Neural cell (in vitro differentiated cells): ENCODE results near the gene KCNIP3. TPM values are rescaled to one million over a fixed set of nuclear protein-coding genes. Genes with fewer than 3 reads are reported as not detected.

Source experiments
- H2AFZ ChIP-seq: fragments of 200-600, 300-800 bp; sonication (generic), shearing (Covaris generic); 2 replicates; pipeline ENCODE4 v1.6.0; 2014; ENCODE audit warnings: low read depth, mild to moderate bottlenecking, antibody characterized with exemption, low read length, moderate library complexity
- H3F3A ChIP-seq: fragments of 200-600 bp; shearing (Covaris generic); 2 replicates; pipeline ENCODE4 v1.6.1; 2016; ENCODE audit warnings: mild to moderate bottlenecking, moderate library complexity, mixed read lengths, antibody characterized with exemption, low read length; ENCODE audit not compliant: insufficient read depth, poor library complexity, severe bottlenecking
- H3K27ac ChIP-seq: fragments of 200-600, 300-800 bp; sonication (generic), shearing (Covaris generic); 2 replicates; pipeline ENCODE4 v1.5.1; 2014; ENCODE audit warnings: mild to moderate bottlenecking, low read length, moderate library complexity
- H3K27me3 ChIP-seq: fragments of 300-800, 200-600 bp; sonication (generic), shearing (Covaris generic); 2 replicates; pipeline ENCODE4 v1.6.0; 2014; ENCODE audit warnings: mild to moderate bottlenecking, low read depth, low read length, moderate library complexity; ENCODE audit not compliant: insufficient read depth
- H3K36me3 ChIP-seq: fragments of 300-800, 200-600 bp; sonication (generic), shearing (Covaris generic); 2 replicates; pipeline ENCODE4 v1.5.1; 2014; ENCODE audit warnings: mild to moderate bottlenecking, antibody characterized with exemption, low read length, moderate library complexity; ENCODE audit not compliant: insufficient read depth
- H3K4me2 ChIP-seq: fragments of 300-800, 200-600 bp; sonication (generic), shearing (Covaris generic); 2 replicates; pipeline ENCODE4 v1.6.0; 2014; ENCODE audit warnings: mild to moderate bottlenecking, low read length
- H3K4me3 ChIP-seq: fragments of 300-800, 200-600 bp; sonication (generic), shearing (Covaris generic); 2 replicates; pipeline ENCODE4 v1.5.1; 2014; ENCODE audit warnings: mild to moderate bottlenecking, low read length, moderate library complexity
- H3K79me2 ChIP-seq: fragments of 200-600 bp; shearing (Covaris generic); replicated peaks from 2 replicates; pipeline ENCODE4 v1.6.0; 2014; ENCODE audit warnings: mild to moderate bottlenecking, low read length, moderate library complexity; ENCODE audit not compliant: insufficient read depth
- H3K9ac ChIP-seq: fragments of 300-800, 200-600 bp; sonication (generic), shearing (Covaris generic); 2 replicates; pipeline ENCODE4 v1.6.1; 2016; ENCODE audit warnings: mild to moderate bottlenecking, low read length, mixed read lengths
- H3K9me2 ChIP-seq: fragments of 200-600 bp; shearing (Covaris generic); 2 replicates; pipeline ENCODE4 v1.6.1; 2016; ENCODE audit warnings: mild to moderate bottlenecking, low read length, mixed read lengths; ENCODE audit not compliant: insufficient read depth
- H3K9me3 ChIP-seq: fragments of 200-600, 300-800 bp; sonication (generic), shearing (Covaris generic); 2 replicates; pipeline ENCODE4 v1.6.1; 2016; ENCODE audit warnings: mild to moderate bottlenecking, mixed run types, low read length, moderate library complexity, mixed read lengths
- H4K20me1 ChIP-seq: fragments of 200-600 bp; shearing (Covaris generic); 2 replicates; pipeline ENCODE4 v1.6.1; 2016; ENCODE audit warnings: mild to moderate bottlenecking, mixed run types; ENCODE audit not compliant: insufficient read depth
- EP300 ChIP-seq: fragments of 450-650 bp; conservative IDR thresholded peaks from 2 replicates; pipeline ENCODE4 v1.6.1; 2014; ENCODE audit warnings: antibody characterized with exemption, mild to moderate bottlenecking, moderate library complexity; ENCODE audit not compliant: poor library complexity, severe bottlenecking
- EZH2 ChIP-seq: fragments of 200-600, 300-800 bp; shearing (Covaris generic), sonication (generic); IDR thresholded peaks from 2 replicates; pipeline ENCODE4 v1.6.1; 2014; ENCODE audit warnings: antibody characterized with exemption, low read length, borderline replicate concordance, mild to moderate bottlenecking; ENCODE audit not compliant: insufficient read depth, poor library complexity, severe bottlenecking
- MXI1 ChIP-seq: fragments of 450-650 bp; conservative IDR thresholded peaks from 2 replicates; pipeline ENCODE4 v1.6.1; 2014; ENCODE audit warnings: antibody characterized with exemption, mild to moderate bottlenecking; ENCODE audit not compliant: poor library complexity, severe bottlenecking
- POLR2AphosphoS5 ChIP-seq: IDR thresholded peaks from 2 replicates; pipeline ENCODE4 v1.6.1; 2012
- RAD21 ChIP-seq: fragments of 450-650 bp; conservative IDR thresholded peaks from 2 replicates; pipeline ENCODE4 v1.6.1; 2014; ENCODE audit warnings: antibody characterized with exemption, mild to moderate bottlenecking, moderate library complexity
- SMC3 ChIP-seq: fragments of 450-650 bp; conservative IDR thresholded peaks from 2 replicates; pipeline ENCODE4 v1.6.1; 2014; ENCODE audit warnings: antibody characterized with exemption, mild to moderate bottlenecking, moderate library complexity; ENCODE audit not compliant: poor library complexity
- TAF1 ChIP-seq: IDR thresholded peaks from 2 replicates; pipeline ENCODE4 v1.6.1; 2012; ENCODE audit warnings: low read depth
- polyA plus RNA-seq: library from polyadenylated mRNA; depleted of rRNA; stranded (reverse); fragments of >200 nt; gene quantifications from 2 replicates; pipeline ENCODE4 v1.2.3, GENCODE V29; 2014
- TF ChIP-seq, protein P1 (sequence below): IDR thresholded peaks from 2 replicates; pipeline ENCODE4 v1.6.1; 2012; ENCODE audit warnings: borderline replicate concordance
- TF ChIP-seq, protein P2 (sequence below): fragments of 450-650 bp; IDR thresholded peaks from 2 replicates; pipeline ENCODE4 v1.5.1; 2014; ENCODE audit warnings: antibody characterized with exemption, mild to moderate bottlenecking, moderate library complexity; ENCODE audit not compliant: poor library complexity, severe bottlenecking

KCNIP3 gene
- polyA plus RNA-seq, 1 donor from 2014 or later = not detected

DNA sequence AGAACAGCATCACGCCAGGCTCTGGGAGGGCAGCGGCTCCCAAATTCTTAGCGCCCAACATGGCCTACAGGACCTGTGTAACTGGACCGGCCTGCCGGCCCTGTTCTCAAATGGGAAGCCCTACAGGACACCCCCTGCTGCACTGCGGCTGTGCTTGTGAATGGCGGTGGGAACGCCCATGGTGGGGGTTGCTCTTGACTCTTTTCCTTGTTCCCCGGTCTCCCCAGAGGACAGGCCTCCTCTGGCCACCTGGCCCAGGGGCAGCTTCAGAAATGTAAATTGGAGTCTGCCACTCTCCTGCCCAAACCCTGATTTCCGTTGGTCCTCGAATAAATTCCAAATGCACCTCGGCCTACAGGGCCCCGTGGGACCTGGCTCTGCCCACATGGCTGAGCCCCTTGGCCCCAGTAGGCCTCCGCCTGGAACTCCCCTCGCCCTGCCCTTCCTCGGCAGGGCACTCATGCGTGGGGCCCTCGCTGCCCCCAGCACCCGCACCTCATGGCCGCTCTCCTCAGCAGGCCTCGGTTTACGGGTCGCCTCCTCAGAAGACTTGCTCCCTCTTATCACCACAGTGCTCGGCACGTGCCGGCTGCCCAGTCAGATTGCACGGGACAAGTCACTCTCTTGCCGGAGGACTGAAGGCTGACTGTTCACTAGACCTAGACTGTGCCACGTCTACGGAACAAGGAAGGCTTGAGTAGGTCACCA is 29.4 kb downstream of the KCNIP3 start:
- no peak for TF ChIP-seq EP300
- TF ChIP-seq RAD21 = no peak
- TF ChIP-seq TAF1 = no peak
- no peak for TF ChIP-seq MXI1
- TF ChIP-seq, protein P1, sequence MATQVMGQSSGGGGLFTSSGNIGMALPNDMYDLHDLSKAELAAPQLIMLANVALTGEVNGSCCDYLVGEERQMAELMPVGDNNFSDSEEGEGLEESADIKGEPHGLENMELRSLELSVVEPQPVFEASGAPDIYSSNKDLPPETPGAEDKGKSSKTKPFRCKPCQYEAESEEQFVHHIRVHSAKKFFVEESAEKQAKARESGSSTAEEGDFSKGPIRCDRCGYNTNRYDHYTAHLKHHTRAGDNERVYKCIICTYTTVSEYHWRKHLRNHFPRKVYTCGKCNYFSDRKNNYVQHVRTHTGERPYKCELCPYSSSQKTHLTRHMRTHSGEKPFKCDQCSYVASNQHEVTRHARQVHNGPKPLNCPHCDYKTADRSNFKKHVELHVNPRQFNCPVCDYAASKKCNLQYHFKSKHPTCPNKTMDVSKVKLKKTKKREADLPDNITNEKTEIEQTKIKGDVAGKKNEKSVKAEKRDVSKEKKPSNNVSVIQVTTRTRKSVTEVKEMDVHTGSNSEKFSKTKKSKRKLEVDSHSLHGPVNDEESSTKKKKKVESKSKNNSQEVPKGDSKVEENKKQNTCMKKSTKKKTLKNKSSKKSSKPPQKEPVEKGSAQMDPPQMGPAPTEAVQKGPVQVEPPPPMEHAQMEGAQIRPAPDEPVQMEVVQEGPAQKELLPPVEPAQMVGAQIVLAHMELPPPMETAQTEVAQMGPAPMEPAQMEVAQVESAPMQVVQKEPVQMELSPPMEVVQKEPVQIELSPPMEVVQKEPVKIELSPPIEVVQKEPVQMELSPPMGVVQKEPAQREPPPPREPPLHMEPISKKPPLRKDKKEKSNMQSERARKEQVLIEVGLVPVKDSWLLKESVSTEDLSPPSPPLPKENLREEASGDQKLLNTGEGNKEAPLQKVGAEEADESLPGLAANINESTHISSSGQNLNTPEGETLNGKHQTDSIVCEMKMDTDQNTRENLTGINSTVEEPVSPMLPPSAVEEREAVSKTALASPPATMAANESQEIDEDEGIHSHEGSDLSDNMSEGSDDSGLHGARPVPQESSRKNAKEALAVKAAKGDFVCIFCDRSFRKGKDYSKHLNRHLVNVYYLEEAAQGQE = no peak
- no peak for TF ChIP-seq EZH2
- TF ChIP-seq SMC3 = no peak
- TF ChIP-seq, protein P2, sequence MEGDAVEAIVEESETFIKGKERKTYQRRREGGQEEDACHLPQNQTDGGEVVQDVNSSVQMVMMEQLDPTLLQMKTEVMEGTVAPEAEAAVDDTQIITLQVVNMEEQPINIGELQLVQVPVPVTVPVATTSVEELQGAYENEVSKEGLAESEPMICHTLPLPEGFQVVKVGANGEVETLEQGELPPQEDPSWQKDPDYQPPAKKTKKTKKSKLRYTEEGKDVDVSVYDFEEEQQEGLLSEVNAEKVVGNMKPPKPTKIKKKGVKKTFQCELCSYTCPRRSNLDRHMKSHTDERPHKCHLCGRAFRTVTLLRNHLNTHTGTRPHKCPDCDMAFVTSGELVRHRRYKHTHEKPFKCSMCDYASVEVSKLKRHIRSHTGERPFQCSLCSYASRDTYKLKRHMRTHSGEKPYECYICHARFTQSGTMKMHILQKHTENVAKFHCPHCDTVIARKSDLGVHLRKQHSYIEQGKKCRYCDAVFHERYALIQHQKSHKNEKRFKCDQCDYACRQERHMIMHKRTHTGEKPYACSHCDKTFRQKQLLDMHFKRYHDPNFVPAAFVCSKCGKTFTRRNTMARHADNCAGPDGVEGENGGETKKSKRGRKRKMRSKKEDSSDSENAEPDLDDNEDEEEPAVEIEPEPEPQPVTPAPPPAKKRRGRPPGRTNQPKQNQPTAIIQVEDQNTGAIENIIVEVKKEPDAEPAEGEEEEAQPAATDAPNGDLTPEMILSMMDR = no peak
- no peak for TF ChIP-seq POLR2AphosphoS5
- H3K4me3 ChIP-seq = no peak overlapping the region
- no peak overlapping the region for H2AFZ ChIP-seq
- no peaks in the 10 kb centered on the region for H3K79me2 ChIP-seq
- H3K4me2 ChIP-seq = no peak overlapping the region
- no peaks in the 10 kb centered on the region for H3K36me3 ChIP-seq
- peaks cover 12% of the 10 kb centered on the region for H3K9me3 ChIP-seq
- H3K9me2 ChIP-seq = no peaks in the 10 kb centered on the region
- no peak overlapping the region for H3K9ac ChIP-seq
- H4K20me1 ChIP-seq = no peaks in the 10 kb centered on the region
- no peaks in the 10 kb centered on the region for H3F3A ChIP-seq
- H3K27ac ChIP-seq = no peak overlapping the region
- no peaks in the 10 kb centered on the region for H3K27me3 ChIP-seq

DNA sequence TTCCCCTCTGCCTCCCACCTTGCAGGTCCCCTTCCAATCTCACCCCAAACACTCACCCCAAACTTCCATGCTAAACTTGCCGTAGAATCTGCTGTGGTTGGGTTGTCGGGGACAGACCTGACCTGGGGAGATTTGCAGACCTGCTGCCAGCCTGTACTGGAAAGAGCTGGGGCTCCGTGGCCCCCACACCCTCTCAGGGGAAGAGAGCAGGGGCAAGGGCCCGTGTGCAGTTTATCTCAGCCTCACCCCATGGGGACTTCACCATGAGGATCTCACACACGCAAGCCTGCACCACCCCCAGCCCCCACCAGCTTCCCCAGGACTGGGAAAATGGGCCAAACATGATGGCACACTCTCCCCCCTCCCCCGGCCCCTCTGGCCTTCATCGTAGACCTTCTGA is 30.7 kb downstream of the KCNIP3 start:
- no peak overlapping the region for H3K27ac ChIP-seq
- no peaks in the 10 kb centered on the region for H3K79me2 ChIP-seq
- H4K20me1 ChIP-seq = no peaks in the 10 kb centered on the region
- H3K9me2 ChIP-seq = no peaks in the 10 kb centered on the region
- no peak overlapping the region for H3K4me2 ChIP-seq
- no peaks in the 10 kb centered on the region for H3K36me3 ChIP-seq
- no peaks in the 10 kb centered on the region for H3F3A ChIP-seq
- no peak for TF ChIP-seq SMC3
- TF ChIP-seq TAF1 = no peak
- no peak for TF ChIP-seq EZH2
- TF ChIP-seq MXI1 = no peak
- TF ChIP-seq, protein P2 = no peak
- TF ChIP-seq POLR2AphosphoS5 = no peak
- TF ChIP-seq, protein P1 = no peak
- TF ChIP-seq RAD21 = no peak
- H3K9me3 ChIP-seq = peaks cover 16% of the 10 kb centered on the region
- no peak overlapping the region for H3K9ac ChIP-seq
- no peak overlapping the region for H2AFZ ChIP-seq
- no peak overlapping the region for H3K4me3 ChIP-seq
- no peaks in the 10 kb centered on the region for H3K27me3 ChIP-seq
